ENCODE data around the gene LARGE1.

The LARGE1 gene

DNA sequence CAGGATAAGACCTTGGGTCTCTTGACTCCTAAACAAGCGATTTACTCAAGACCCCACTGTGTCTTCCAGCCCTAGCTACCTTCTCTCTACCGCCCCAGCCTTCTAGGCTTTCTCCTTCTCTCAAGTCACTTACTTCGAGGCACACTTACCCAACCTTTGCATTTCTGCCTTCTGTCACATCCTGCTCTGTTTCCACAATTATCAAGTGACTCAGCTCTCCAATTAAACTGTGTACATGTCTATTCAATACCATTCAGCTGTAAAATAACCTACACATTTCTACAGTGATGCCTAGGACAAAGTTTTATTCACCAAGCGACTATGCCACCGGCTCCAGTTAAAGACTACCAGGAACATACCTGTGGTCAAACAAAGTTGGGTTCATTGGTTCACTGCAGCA lies 69.0 kb downstream of the LARGE1 start:
- DNase-seq = no peak

DNA sequence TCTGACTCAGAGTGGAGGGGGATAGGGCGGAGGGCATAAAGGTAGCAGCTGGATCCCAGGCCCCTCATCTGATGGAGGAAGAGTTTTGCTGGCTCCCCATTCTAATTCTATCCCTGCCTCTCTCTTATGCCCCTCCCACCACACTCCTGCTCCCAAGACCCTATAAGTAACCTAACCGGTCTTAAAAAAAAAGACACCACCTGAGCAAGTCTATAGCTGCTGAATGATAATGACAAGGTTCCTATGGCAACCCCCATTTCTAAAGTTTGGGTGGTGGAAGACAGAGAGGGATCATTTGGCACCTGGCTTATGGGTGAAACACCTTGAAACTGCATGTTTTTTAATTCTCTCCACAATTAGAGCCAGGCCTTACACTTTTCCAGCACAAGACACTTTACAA lies 69.6 kb downstream of the LARGE1 start:
- no peak for DNase-seq

DNA sequence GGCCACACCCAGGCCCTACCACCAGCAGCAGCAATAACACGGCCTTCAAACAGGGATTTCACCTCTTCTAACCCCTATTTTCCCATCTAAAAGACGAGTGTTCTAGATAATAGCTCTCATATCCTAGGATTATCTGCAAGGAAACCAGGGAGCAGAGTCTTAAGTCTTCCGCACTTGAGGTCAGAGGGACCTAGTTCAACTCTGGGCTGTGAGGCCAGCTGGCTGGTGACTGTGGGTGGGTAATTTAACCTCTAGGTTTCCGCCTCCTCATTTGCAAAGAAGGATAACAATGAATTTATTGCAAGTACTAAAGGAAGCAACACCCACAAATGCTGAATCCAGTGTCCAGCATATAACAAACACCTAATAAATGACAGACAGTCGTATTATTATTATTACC lies 70.1 kb downstream of the LARGE1 start:
- DNase-seq = no peak

DNA sequence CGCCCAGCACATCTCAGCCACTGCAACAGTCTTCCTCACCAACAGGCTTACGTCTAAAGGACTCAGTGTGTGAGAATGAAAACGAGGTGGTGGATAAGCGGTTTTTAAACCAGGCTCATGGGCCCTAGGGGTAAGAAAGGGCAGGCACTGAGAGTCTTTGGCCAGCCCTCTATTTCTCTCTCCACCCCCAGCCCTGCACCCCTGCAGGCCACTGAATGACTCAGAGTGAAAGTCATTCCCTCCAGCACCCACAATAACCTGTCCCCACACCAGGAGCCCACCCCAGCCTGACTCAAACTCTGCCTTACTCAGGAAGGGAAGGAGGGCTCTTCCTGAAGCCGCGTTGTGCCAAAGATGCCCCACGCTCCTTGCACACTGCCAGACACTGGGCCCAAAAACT lies 72.0 kb downstream of the LARGE1 start:
- DNase-seq = no peak

DNA sequence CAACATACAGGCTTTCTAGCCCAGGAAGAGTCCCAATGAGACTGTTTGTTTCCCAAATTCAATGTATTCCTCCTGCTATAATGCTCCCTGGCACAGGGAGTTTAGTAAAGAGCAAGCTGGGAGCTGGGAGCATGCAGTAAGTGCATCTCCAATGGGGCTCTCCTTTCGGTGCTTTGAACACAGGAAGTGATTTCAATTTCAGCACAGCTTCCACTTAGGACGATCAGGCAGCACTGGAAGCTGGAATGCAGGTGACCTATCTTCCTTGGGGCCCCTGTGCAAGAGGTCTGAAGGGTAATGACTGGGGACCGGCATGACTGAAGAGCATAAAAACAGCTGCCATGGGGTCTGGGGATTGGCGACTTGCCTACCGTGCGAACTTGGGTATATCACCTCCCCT lies 76.0 kb downstream of the LARGE1 start:
- no peak for DNase-seq

DNA sequence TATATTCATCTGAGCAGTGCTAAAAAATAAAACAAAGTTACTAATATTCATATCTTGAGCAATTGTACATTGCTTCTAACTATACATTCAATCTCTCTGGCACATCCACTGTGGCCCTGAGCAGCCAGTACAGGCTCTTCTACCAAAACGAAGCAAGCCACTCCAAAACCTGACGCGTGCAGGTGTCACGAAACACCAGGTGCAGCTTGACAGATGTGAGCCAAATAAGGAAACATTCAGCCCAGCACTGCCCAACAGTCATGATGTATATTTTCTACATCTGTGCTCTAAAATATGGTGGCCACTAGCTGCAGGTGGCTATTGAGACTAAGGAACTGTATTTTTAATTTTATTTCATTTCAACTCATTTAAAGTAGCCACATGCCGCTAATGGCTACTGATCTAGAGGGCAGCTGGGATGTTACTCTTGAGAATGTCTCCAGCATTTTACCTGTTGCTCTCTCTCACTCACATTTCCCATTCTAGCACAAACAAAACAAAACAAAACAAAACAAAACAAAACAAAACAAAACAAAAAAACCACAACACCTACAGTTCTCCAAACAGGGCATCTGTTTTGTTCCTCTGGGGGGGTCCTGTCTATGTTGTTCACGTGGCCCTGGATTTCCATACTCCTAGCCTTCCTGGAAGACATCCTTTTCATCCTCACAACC lies 77.7 kb downstream of the LARGE1 start:
- no peak for DNase-seq

DNA sequence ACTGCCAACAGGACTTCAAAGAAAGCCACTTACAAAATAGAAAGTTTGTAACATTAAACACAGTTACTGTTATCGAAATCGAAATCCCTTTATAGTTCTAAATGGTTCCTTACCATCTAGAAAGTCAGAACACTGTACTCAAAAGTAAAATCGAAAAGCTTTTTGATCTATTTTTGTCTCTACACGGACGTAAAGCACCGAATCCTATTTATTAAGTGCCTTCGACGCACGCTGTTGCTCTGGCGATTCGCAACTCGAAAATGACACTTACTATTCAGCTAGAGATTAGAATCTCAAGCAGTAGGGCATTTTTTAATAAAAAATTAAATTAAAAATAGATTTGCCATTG lies 78.3 kb downstream of the LARGE1 start:
- no peak for DNase-seq

DNA sequence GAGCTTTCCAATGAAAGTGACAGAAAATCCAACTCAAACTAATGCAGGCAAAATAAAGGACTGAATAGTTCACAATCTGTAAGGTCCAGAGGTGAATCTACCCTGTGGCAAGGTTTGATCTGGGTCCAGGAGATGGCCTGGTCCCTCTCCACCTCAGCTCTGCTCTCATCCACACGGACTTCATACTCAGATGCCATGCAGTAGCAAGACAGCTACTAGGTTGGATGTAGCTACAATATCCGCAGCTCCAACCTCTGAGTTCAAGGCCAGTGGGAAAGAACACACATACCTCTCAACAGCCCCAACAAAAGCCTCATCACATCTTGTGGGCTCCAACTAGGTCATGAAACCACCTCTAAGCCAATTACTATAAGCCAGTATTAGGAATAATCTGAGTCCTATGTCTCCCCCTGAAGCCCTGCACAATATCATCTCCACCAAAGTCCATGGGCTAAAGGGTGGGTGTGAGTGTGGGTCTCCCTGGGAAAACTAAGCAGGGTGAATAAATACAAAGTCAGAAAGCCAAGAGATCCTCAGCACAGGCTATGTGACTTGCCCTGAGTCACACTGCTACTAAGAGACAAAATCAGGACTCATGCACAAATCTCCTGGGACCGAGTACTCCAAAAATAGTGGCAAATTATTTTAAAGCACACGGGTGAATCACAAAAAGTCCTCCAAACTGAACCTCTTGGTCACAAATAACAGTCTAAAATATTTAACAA lies 78.8 kb downstream of the LARGE1 start:
- no peak for DNase-seq

DNA sequence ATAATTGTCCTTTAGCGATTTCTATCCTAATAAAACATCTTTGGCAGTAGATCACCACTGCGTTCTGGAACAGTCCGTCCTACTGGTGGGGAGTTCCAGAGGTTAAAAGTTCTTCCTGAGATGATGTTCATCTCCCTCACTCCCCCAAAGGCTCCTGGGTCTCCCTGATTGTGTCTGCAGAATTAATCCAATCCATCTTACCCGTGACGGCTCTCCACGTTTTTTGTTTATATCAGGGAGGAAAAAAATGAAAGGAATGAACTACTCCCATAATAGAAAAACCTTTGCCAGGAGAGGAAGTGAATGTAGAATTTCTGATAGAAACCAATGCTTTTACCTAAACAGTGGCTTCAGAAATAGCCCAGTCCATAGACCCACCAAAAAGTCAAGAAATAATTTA lies 81.6 kb downstream of the LARGE1 start:
- no peak for DNase-seq

DNA sequence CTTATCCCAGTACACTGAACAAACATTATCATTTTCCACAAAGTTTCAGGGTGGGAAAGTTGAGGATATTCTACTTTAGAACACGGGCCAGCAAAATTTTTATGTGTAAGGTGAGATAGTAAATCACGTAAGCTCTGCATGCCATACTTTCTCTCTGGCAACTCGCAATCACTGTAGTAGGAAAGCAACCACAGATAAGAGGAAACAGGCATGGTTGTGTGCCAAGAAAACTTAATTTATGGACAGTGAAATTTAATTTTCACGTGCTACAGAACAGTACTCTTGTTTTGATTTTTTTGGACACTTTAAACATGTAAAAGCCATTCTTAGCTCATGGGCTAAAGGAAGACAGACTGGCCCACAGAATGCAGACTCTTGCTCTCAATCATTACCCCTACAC lies 82.5 kb downstream of the LARGE1 start:
- no peak for DNase-seq

DNA sequence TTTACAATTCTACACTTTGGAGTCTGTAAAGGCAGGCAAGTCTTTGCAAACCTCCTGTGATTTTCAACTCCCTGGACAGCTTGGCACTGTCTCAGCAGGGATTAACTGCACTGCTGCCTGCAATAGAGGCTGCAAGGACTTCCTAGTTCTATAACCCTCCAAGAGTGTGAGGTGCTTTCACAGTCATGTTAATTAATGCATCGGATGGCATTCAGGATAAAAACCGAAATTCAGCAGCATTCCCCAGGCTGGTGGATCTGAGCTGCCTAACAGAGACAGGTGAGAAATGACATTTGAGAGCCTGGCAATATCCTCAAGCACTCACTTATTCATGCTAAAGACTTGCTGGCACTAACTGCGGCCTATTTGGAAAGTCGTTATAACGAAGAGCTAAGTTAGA lies 85.0 kb downstream of the LARGE1 start:
- no peak for DNase-seq

DNA sequence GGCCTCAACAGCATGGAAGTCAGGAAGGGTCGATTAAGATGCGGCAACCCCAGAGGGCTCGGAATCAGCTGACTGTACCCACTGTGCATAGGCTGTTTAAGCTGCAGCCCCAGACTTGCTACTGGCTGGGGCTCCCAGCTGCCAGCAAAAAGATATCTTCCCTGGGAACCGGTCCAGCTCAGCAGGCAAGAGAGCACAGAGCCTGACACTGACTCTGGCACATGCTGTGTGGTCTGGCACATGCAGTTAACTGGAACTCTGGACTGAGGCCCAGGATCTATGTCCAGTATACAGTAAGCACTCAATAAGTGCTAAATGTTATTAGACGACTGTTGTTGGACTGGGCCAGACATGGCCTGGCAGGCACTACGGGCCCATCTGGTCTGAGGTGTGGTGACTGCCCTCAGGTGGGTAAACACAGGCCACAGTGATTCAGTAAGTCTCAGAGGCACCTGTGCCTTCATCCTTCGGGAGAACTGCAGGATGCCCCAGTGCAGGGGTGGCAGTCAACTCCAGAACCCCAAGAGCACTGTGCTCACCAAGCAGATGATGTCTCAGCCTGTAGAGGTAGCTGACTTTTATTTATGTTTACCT lies 87.6 kb downstream of the LARGE1 start:
- DNase-seq = no peak

DNA sequence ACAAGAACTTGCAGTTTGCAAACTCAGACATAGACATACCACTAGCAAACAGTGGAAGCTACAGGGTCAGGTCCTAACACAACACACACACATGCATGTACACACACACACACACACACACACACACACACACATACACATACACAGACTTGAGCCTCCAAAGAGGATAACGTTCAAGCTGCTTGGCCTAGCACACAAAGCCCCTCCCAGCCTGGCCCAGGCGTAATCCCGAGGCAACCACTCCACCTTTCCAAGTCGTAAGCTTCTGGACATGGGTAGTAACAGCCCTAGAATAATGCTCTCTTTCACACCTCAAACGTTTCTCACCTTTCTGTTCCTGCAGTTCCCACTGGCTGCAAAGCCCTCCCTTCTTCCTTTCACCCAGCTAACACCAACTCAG lies 88.6 kb downstream of the LARGE1 start:
- DNase-seq = no peak

DNA sequence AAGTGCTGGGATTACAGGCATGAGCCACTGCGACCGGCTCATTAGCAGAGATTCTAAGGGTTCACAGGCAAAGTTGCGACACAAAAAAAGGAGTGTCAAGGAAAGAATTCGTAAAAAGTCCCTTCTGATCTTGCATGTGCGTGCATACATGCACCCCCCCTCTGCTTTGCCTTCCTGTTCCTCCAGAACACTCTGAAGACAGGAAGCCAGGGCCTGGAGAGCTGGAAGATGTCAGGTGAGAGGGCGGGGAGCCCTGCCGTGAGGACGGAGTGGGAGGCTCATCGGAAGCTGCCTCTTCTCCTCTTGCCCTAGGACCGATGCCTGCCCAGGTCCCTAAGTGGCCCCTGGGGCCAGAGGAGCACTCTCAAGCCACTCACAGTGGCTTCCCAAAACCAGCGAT lies 89.1 kb downstream of the LARGE1 start:
- DNase-seq = no peak

DNA sequence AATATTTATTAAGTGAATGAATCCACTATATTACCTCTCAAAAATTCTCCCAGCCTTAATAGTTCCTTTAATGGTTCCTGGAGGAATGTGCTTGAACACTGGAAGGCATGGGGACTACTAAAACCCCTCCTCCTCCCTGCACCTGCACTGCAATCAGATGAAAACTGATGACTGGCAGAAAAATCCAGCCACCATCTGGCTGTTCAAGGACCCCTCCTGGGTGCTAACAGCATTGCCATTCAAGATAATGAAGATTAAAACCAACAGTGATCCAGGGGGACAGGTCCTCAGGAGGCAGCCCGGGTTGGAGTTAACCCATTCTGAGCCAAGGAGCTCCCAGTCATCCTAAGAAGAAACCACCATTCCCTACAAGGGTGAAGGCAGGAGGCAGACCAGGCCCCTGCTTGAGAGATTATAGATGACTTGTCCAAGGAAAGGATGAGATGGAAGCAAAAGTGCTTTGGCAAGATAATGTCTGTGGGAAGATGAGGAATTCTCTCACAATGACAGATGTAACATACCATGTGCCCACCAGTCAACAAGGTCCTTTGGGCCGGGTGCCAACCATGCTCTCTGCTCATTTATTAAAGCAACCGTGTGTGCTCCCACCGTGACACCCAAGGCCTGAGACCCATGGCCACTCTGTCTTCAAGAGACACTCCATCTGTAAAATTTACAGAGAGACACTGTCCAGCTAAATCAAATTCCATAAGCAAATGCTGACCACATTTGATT lies 90.6 kb downstream of the LARGE1 start:
- DNase-seq = no peak

DNA sequence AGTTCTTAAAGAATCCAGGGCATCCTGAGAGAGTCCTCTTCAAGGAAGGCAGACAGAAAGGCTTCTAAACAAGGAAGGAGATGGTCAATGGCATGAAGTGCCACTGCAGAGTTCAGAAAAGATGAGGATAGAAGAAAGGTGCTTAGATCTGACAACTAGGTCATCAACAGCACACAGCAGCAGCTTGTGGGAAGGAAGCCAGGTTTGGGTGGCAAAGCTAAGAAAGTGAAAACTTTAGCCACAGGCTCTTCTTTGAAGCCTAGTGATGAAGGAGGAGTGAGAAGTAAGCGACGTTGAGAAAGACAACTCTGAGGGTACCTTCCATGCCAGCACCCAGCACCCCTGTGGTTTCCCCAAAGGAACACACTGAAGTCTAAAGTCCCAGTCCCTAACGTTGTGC lies 92.0 kb downstream of the LARGE1 start:
- DNase-seq = no peak

DNA sequence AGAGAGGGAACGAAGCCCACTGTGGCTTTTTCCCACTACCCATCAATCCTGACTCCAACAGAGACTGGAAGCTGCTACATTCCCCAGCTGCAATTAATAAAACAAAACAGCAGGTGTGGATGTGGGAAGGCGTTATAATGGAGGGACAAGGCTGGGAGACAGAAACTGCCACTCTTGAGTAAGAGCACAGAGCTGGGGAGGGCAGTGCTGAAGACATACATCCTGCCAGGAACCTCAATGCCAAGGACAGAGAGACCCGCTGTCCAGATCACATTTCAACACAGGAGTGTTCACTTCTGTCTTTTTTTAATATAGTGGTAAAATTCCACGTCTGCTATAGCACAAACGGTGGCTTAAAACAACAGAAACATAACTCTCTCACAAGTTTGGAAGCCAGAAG lies 94.5 kb downstream of the LARGE1 start:
- no peak for DNase-seq

DNA sequence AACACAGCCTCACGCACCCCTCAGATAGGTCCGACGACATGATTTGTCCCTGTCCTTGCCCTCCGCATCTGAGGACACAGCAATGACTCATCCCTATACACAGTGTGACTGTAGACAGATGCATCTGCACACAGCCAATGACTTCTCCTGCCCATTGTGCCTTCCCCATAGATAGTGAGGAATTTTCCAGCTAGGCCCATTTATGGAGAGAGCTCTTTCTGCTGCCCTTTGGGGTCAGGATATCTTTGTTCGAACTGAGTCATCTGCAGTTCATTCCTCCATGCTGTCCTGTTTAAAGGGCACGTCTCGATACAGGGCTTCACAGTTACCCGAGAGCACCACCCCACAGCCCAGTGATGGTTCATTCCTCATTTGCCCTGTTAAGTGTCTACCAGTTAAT lies 96.7 kb downstream of the LARGE1 start:
- DNase-seq = no peak

DNA sequence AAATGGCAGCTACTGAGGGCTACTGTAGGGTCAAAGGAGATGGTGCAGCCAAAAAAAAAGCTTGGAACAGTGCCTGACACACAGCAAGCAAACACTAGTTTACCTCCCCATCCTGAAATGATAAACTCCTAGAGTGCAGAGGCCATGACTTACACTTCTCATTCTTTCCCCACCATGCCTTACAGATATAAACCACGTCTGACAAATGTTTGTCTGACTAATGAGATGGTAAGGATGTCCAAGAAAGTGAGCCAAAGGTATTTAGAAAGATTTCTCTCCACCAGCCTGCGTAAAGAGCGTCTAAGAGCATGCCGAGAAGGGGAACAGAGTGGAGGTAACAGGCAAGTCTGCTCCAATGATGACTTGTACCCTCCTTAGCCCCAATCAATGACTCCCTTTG lies 99.0 kb downstream of the LARGE1 start:
- no peak for DNase-seq

DNA sequence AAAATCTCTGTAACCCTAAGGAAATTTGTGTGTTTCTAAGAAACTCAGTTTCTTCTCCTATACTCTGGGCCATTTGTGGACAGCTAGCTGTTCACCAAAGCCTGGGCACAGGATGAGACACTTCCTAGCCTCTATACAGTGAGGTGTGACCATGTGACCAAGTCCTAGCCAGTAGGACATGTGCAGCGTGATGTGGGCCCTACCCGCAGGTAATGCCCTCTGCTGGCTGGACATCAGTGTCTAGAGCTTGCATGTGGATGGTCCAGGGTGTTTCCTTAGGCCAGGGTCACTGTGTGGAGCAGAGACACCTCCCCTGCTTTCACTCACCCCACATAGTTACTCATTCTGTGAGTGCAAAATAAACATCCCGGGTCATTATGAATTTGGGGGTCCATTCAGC lies 100.5 kb downstream of the LARGE1 start:
- DNase-seq = no peak

DNA sequence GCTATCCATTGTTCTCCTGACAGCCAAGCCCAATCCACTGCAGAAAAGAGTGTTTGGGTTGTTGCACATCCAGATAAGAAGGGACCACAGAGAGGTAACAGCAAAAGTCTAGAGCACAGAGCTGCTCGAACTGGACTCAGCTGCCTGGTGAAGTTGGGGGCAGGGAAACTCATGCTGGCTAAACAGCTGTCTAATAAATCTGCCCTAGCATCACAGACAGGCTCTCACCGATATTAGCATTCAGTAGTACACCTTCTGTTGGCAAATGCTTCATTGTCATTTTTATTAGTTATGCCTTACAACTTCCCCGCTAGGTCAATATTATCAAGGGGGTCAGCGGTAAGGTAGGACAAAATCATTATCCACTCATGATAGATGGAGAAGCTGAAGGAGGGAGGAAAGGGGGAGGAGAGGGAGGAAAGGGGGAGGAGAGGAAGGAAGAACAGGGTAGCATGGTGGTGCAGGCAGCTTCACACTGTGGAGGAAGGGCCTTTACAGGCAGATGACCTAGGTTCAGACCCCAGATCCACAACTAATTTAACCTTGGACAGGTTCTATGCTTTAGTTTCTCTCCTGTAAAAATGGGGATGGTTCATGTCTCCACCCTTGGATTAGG lies 102.7 kb downstream of the LARGE1 start:
- no peak for DNase-seq

DNA sequence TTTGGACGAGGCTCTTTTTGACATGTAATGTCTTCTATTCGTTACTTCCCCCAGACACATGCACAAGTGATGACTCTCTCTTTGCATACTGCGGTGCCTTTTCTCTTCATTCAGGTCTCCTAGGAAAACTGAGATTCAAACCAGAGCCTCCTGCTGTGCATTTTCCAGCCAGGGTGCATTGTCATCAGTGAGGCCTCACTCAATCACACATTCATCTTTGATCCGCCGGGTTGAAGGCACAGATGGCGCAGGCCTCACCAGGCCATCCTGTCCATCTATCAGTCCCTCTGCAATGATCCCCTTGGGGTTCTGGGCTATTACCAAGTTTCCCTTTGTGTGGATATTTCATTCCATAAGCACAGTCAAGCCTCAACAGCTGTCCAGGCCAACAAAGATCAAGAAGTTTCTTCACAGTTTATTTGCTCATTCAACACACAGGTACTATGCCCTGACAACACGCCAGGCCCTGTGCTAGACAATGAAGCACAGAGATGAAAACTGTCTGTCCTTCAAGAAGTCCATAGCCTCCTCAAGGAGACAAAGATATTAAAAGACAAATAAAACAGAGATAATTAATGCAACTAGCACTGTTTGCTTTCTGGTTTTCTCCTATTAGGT lies 107.8 kb downstream of the LARGE1 start:
- DNase-seq = no peak

DNA sequence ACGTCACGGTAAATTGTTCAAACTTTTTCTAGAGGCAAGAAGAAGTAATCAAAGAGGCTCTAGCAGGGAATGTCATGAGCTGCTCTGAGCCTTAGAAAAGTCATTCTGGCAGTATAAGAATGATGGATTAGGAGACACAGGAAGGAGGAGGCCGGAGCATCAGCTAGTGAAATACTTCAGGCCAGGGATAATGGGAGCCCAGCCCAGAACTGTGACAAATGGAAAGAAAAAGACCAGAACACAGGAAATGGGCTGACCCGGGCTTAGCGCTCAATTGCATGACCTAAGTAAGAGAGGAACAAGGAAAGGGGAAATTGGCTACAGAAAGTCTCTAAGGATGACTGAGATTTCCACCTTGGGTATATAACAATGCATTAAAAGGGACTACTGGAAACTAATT lies 108.6 kb downstream of the LARGE1 start:
- DNase-seq = no peak

All from stimulated activated naive CD4-positive, alpha-beta T cell (primary cell).